Suprapubic skin (tissue), 4 donors: ENCODE results near the gene AP2B1.

Source experiments
- CTCF ChIP-seq, 2 donors: fragments of 200-600 bp in 1 of 2; fragments of 450-650 bp in 1 of 2; sonication (generic) in 1 of 2; IDR thresholded peaks; one replicate each; pipeline ENCODE4 v1.5.1; 2016 to 2019; ENCODE audit warnings: antibody characterized with exemption in 2 of 2, mild to moderate bottlenecking in 1 of 2, moderate library complexity in 1 of 2
- EP300 ChIP-seq: sonication (generic); formaldehyde crosslinking; IDR thresholded peaks from one replicate; pipeline ENCODE4 v1.6.1; 2017; ENCODE audit warnings: antibody characterized with exemption
- POLR2A ChIP-seq, 2 donors: fragments of 450-650 bp; IDR thresholded peaks; one replicate each; pipeline ENCODE4 v1.6.1; 2017; ENCODE audit warnings: antibody characterized with exemption in 2 of 2, mild to moderate bottlenecking in 2 of 2, moderate library complexity in 2 of 2
- POLR2AphosphoS5 ChIP-seq, 3 donors: sonication (generic); formaldehyde crosslinking; IDR thresholded peaks; one replicate each; pipeline ENCODE4 v1.6.1; 2017; ENCODE audit warnings: antibody characterized with exemption in 3 of 3

- TF ChIP-seq POLR2AphosphoS5 (IDR thresholded peaks at IDR 0.05) (no peak), CTCF (IDR thresholded peaks at IDR 0.05) (no peak), POLR2A (IDR thresholded peaks at IDR 0.05) (no peak), EP300 (no peak)
These were observed 165.3 kb downstream of the AP2B1 start for GRCh38 chr17:35752471-35752870.
